ENCODE results near the gene CMAS.

The CMAS gene

DNA sequence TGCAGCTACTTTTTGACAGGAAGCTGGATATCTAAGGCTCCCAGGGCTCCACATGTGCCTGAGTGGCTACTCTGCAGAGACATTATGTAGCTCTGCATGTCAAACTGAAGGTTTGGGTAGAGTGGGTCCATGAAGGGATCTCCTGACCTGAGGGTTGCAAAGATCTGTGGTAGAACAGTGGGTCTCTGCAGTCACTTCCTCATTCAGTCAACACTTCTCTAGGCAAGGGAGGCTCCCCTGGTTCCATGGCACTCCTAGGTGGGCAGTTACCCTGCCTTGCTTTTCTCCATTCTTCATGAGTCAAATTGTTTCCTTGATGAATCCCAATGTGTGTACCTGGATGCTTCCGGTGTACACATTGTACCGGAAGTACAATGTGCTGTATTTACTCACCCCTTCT is 57.4 kb downstream of the CMAS start:
- in situ Hi-C loops (cut with MboI; ENCODE audit: low sequenced_read_pairs): loop anchor here (25.0 kb wide), 1 partner anchor 334 kb away; no protein-coding TSS in a partner anchor

- in situ Hi-C loops (cut with MboI; ENCODE audit: low sequenced_read_pairs): loop anchor here (25.0 kb wide), 1 partner anchor 332 kb away; no protein-coding TSS in a partner anchor
Measured at GRCh38 chr12:22105542-22105941, 59.5 kb downstream of the CMAS start.

- in situ Hi-C loops (cut with MboI; ENCODE audit: low sequenced_read_pairs): loop anchor here (25.0 kb wide), 1 partner anchor 327 kb away; no protein-coding TSS in a partner anchor
Measured at GRCh38 chr12:22110176-22110575, 64.2 kb downstream of the CMAS start.

Measured in HL-60/S4 (cell line).